DMS153 treated with DMSO at 0.1 percent for 48 hours (cell line): Measurements from ENCODE around the gene ULBP2.
"Not testable (repeated sequence)": the region's sequence is repeated elsewhere in the genome, so short reads cannot be mapped to it uniquely, and the experiment has no call there.

Source experiments
- DNase-seq: peaks from one replicate; lab custom pipeline; 2025; ENCODE audit not compliant: unreplicated experiment; lab: John Stamatoyannopoulos, UW

Gene ULBP2

GRCh38 chr6:149908480-149908879 is 33.3 kb upstream of the ULBP2 start:
- not testable (repeated sequence) for DNase-seq

DNA sequence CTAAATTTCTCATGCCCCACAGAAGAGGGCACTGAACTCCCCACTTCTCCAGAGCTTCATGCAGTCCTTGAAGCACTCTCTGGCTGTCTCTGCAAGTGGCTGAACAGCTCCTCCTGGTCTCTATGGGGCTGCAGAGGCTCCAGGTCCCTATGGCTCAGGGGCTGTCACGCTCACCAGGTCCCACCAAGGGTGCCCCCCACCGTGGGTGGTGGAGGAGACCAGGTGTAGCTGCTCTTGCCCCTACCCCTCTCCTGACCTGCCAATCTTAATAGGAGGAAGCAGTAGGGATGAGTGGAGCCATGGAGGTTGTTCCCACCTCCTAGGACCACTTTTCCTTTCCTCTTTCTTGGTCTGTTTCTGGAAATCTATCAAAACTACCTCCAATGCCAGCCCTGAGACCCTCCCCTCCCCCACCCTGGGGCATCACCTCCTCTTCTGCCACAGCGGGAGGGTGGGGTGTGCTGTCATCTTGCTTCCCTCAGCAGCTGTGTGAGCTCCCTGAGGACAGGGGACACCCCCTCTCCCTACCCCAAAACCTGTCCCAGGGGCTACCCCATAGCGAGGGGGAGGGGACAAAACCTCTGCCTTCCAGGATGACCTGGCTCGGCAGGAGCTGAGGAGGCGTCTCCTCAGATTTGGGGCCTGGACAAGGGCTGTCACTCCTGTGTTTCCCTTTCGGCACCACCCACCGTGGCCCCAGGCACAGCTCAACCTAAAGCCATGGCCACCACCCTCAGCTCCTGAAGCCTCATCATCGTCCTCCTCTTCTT is 31.9 kb upstream of the ULBP2 start:
- DNase-seq = no peak

GRCh38 chr6:149910721-149911151 is 31.1 kb upstream of the ULBP2 start:
- no peak for DNase-seq

DNA sequence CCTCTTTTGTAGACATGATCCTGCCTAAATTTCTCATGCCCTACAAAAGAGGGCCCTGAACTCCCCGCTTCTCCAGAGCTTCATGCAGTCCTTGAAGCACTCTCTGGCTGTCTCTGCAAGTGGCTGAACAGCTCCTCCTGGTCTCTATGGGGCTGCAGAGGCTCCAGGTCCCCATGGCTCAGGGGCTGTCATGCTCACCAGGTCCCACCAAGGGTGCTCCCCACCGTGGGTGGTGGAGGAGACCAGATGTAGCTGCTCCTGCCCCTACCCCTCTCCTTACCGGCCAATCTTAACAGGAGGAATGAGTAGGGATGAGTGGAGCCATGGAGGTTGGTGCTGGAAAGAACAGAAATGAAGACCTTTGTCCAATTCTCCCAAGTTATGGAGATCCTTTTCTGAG is 29.1 kb upstream of the ULBP2 start:
- not testable (repeated sequence) for DNase-seq

GRCh38 chr6:149913085-149913484 is 28.7 kb upstream of the ULBP2 start:
- DNase-seq = no peak

DNA sequence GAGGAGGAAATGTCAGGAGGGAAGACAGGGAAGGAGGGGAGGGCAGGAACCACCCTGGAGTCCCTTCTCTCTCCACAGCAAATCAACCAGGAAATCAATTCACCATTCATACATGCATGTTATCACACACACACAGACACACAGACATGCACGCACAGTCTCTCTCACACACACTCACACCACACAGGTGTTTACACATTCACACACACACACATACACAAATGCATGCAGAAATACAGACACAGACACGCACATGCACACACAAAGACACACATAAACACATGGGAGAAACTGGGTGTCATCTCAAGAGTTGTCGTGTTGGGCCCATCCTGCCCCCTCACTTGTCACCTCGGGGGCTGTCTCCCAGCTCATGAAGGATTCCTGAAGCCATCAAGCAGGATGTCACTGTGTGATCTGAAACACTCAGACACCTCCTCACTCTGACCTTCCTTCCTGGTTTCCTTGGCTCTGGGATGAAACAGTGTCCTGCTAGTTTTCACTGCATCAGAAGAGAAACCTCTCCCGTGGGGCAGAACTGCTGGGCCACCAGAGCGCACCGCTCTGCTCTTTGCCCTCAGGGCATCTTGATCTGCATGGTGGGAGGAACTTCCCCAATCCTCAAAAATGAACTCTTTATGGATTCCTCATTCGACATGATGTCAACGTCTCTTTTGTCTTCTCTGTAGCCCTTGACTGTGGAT is 28.1 kb upstream of the ULBP2 start:
- no peak for DNase-seq

DNA sequence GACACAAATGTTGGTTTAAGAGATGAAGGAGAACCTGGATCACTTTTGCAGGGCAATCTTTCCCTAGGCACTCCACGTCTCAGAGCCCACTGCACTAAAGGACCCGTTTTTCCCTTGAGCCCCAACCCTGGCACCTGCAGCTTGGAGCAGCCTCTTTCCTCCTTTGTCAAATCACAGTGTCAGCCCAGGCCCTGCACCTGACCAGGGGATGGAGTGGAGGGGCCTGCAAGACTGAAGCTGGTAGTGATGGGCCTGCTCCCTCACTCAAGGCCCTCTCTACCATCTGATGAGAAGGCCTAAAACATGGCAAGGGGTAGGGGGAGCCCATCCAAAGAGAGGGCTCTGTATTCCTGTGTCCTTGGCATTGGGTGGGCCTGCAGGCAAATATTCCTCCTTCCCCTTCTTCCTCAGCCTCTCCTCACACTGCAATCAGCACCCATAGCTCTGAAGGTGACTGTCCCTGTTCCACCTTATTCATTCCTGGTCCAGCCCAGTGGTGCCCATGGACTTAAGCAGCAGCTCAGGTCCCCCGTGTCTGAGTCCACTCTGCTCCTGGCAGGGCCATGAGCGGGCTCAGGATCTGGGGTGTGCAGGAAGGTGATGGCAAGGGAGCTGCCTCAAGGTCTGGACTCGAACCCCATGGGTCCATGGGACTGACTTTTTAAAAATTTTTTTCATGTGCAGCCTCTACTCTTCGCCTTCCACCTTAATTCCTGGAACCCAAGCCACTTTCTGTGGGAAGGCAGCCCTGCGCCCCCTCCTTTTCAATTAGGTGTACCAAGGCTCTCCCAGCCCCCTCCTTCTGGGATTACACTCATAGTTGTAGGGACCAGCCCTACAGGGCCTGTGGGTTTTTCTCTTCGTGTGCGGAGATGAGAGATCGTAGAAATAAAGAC is 25.6 kb upstream of the ULBP2 start:
- no peak for DNase-seq

DNA sequence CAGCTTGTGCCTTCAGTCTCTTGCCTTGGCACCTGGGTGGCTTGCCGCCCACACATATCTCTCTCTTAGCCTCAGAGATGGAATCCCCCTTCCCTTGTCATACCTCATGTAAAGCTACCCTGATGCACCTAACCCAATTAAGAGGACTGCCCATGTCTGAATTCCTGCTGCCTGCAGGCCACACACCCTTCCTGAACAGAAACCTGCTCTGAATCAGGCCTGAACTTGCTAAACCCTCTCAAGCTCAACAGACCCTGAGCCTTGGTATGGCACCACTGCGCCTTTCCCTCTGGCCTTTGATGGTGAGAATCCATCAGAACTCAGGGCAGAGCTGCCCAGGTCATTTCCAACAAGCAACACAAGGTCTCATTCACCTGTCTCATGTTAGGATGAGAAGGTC is 24.1 kb upstream of the ULBP2 start:
- DNase-seq = no peak

DNA sequence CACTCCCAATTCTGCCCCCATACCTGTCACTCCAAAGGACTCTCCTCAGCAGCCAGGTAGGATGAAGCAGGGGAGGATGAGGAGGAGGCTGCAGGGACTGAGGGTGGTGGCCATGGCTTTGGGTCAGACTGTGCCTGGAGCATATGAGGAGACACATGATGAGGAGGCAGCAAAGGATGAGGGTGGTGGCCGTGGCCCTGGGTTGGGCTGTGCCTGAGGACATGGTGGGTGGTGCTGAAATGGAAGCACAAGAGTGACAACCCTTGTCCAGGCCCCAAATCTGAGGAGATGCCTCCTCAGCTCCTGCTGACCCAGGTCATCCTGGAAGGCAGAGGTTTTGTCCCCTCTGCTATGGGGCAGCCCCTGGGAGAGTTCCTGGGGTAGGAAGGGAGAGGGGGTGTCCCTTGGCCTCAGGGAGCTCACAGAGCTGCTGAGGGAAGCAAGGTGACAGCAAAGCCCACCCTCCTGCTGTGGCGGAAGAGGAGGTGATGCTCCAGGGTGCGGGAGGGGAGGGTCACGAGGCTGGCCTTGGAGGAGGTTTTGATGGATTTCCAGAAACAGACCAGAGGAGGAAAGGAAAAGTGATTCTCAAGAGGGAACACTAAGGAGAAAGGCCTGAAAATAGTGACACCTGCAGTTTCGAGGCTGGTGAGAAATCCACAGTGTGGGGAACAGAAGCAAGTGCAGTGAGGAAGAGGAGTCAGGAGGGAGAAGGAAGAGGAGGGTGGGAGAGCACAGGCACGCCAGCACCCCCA is 23.5 kb upstream of the ULBP2 start:
- DNase-seq = no peak

- not testable (repeated sequence) for DNase-seq
Measured at GRCh38 chr6:149919126-149919833, 22.5 kb upstream of the ULBP2 start.

DNA sequence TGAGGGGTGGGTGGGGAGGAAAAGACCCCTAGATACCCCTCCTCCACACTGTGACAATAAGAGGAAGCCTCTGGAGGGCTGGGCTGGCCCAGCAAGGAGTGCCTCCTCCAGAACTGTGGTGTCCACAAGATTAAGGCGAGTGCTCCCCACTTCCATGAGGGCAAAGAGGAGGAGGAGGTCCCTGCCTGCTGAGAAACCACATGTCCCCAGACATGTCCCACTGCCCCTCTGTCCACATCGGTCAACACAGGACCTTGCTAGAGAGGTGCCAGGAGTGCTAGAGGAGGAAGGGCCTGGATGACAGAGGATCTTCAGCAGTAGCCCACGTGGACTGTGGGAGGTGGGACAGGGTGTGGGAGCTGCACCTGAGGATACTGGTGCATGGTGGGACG is 22.0 kb upstream of the ULBP2 start:
- DNase-seq = no peak

GRCh38 chr6:149921361-149921760 is 20.5 kb upstream of the ULBP2 start:
- no peak for DNase-seq

GRCh38 chr6:149922091-149922490 is 19.7 kb upstream of the ULBP2 start:
- not testable (repeated sequence) for DNase-seq

- peak; percentile 28 for DNase-seq
Measured at GRCh38 chr6:149922642-149923326, 19.0 kb upstream of the ULBP2 start, which contains the start of gene RAET1G. TSS of gene RAET1G (minus strand) at chr6:149923121. CDS start at chr6:149923010, 111 bp downstream.

GRCh38 chr6:149923327-149923986 is 18.4 kb upstream of the ULBP2 start:
- no peak for DNase-seq

GRCh38 chr6:149924206-149924932 is 17.4 kb upstream of the ULBP2 start:
- no peak for DNase-seq

- no peak for DNase-seq
Measured at GRCh38 chr6:149924933-149925252, 16.9 kb upstream of the ULBP2 start.

DNA sequence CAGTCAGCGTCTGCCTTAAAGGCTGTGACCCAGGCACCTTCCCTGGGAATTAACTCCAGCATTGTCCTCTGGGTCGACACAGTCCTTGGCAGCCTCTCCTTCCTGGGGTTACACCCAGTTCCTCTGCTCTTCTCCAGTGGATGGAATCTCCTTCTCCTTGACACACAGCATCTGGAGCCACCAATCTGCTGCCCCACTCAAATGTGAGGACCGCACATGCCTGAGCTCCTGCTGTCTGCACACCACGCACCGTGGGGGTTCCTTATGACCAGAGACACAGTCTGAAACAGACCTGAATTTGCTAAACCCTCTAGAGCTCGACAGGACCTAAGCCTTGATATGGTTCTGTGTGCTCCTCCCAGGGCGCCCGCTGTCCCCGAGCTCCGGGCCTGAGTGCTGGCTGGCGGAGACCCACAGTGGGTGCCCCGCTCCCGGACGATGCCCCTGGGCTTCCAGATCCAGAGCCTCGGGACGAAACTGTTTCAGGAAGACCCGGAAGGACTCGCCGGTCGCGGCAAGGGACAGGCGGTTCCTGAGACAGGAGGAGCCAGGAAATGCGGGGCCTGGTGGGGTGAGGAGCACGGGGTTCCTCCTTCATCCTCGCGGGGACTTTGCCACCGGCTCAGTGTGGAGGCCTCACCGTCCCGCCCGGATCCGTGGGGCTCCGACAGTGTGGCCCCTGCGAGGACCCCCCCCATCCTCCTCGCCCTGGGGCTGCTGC is 16.4 kb upstream of the ULBP2 start:
- no peak for DNase-seq
